T-helper 2 cell treated with Interferon-gamma antibody and Interleukin-4, amounts not matched to agents 100 ng/mL and 5 ng/mL, for 36 hours (primary cell): Measurements from ENCODE around the gene PEPD. TPM values are rescaled to one million over a fixed set of nuclear protein-coding genes. Genes with fewer than 3 reads are reported as not detected.

ENCODE experiments used
- intact Hi-C: fragments of 100-400 bp; cut with micrococcal nuclease; formaldehyde crosslinking; loops from one replicate; pipeline ENCODE4 v1.15.1; 2023
- total RNA-seq: library from RNA; stranded (reverse); gene quantifications from 2 replicates; pipeline ENCODE4 v1.2.3, GENCODE V29; 2022

The PEPD gene
- total RNA-seq, 1 donor from 2014 or later = 24.4 TPM

DNA sequence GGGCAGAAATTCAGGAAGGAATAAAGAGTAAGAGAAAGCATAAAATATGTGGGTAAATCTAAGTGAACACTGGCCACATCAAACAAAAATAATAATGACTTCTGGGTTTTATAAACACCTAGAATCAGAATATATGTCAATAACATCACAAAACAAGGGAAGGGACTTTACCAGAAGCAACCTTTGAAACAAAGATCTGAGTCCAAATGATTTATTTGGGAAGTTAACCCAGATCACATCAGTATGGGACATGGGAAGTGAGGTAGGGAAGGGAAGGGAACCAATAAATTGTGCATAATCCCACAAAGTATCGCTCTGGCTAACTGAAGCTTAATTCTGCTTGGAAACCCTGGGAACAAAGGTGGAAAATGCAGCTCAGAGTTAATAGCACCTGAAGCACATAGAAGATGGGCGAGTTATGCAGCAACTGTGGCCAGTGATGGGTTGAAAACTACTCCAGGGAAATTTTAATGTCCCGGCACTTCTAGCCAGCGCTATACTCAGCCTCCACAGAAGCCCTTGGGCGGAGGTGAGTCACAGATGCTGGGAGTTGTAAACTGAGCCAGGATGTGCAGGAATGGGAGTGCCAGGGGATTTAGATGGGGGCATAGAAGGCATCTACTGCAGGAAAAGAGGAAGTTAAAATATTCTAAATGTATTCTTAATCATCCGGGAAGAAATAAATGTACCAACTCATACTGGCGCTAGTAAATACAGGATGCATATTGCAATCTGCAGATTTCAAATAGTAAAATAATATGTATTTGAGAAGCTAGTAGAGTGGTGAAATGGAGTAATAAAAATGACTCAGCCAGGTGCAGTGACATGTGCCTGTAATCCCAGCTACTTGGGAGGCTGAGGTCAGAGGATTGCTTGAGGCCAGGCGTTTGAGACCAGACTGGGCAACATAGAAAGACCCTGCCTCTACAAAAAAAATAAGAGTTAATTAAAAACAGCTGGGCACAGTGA is 182.3 kb downstream of the PEPD start:
- intact Hi-C loops = no loop called here

Other genes starting within 250 kb of the PEPD start
- 0.07 and 0.09 TPM in 2 replicates for gene CEBPA, start 219.3 kb downstream of the PEPD start, total RNA-seq
- 22.0 and 22.3 TPM in 2 replicates for gene CEBPG, start 148.1 kb downstream of the PEPD start, total RNA-seq
- gene CHST8, start 100.2 kb upstream of the PEPD start, total RNA-seq = not detected in 2 replicates